SW 1271 (cell line): Measurements from ENCODE around the gene FCGBP.

Experiments used
- DNase-seq, 2 experiments: peaks; one replicate each; lab custom pipeline; 2025; lab: John Stamatoyannopoulos, UW

Gene FCGBP

DNA sequence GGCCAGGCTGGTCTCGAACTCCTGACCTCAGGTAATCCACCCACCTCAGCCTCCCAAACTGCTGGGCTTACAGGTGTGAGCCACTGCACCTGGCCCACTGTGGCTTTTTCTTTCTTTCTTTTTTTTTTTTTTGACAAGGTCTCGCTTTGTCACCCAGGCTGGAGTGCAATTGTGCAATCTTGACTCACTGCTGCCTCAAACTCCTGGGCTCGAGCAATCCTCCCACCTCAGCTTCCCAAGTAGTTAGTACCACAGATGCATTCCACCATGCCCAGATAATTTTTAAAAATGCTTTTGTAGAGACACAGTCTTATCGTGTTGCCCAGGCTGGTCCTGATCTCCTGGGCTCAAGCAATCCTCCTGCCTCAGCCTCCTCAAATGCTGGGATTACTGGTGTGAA is 12.1 kb upstream of the FCGBP start:
- no peak for DNase-seq

DNA sequence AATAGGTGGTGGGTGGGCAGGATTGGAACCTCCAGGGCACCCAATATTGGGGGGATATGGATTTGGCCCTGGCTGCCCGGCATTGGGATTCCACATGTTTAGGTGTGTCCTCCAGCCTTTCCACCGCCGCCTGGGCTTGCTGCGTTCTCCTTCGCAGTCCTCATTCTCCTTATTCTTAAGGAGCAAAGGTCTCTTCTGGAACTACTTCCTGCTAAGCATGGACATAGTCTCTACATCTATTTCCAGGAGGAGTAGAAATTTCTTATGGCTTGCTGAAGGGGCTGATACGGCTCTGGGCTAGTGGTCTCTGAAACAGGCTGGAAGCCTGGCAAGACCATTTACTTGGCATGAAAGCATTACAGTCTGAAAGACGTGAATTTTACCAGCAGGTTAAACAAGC is 9.2 kb upstream of the FCGBP start:
- DNase-seq = no peak

DNA sequence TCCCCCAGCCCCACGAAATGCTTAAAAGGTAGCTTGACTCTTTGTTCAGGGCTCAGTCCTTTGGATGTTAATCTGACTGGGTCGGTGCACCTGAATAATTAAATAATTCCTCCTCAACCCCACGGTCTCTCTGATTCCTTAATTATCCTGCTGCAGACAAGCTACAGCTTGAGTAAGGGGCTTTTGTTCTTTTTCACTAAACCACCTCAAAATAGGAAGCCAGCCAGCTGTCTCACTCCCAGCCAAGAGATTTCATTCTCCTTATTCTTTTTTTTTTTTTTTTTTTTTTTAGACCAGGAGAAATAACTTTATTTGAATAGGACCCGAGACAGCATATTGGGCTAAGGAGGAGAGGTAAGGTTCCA is 7.9 kb upstream of the FCGBP start:
- no peak for DNase-seq

DNA sequence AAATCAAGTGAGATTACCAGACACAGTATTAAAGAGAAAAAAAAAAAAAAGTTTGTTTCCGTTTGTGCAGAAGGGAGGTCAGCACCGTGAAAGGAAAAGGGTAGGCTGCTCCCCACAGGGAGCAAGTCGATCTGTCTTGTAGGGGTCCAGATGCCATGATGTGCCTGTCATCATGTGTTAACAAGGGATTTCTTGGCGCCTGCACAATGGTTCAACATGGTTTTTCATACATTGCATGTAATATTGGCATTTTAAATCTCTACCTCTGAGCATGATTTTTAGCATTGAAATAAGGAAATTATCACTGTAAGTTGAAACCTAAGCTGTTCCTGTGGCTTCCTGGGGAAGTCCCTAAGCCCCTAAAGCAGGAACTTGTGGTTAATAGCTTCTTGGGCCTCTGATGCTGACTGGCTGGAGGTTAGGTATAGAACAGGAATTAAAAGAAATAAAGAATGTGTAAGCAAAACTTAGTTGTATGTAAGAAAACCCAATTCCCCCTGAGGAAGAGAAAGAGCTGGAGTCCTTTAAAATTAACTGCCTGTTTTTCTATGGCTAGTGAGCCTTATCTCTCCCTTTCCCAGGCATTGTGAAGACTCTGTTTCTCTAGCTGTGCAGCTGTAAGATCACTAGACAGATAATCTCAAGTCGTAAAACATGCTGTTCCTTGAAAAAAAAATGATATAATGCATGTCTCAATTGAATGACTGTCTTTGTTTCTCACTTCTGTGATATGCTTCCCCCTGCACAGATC is 7.4 kb upstream of the FCGBP start:
- no peak for DNase-seq

DNA sequence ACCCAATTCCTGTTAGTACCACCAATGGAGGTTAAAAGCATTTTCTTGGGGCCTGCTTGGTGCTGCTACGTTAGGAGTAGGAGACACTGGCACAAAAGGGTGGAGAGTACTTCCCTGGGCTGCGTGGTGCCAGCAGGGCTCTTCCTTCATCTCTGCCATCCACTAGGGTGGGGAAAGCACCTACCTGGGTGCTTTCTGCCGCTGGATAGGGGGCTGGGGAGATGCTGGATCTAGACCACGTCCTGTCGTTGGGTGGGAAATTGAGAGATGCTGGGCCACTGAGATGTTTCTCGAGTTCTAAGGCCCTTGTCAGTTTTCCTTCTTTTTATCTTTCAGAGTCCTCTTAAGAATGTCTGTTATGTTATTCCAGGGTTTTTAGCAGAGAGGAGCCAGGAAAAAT is 6.7 kb upstream of the FCGBP start:
- DNase-seq = no peak

DNA sequence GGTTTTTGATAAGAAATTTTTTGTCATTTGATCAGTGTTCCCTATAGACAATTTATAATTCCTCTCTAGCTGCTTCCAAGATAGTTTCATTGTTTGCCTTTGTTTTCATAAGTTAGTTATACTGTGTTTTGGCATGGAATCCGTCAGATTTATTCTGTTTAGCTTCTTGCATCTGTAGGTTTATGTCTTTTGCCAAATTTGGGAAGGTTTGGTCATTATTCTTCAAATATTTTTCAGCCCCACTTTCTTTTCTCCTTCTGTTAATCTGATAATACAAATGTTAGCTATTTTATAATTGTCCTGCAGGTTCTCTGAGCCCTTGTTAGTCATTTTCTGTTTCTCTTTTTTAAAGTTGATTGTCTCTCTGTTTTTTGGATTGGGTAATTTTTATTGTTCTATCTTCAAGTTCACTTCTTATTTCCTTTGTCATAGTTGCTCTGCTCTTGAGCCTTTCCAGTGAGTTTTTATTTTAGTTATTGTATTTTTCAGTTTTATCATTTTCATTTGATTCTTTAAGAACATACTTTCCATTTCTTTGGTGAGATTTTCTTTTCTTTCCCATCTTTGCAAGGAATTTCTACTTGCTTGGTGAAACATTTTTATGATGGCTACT is 5.9 kb upstream of the FCGBP start:
- no peak for DNase-seq

DNA sequence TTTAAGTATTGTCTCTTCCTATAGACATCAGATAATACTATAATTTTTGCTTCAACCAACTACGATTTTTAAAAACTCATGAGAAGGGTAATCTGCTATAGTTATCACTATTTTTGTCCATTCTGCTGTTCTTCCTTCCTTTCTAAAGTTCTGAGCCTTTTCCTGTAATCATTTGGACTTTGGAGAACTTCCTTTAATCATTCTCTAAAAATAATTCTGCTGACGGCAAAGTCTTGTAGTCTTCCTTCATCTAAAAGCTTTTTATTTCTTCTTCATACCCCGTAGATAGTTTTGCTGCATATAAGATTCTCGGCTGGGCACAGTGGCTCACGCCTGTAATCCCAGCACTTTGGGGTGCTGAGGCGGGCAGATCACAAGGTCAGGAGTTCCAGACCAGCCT is 5.1 kb upstream of the FCGBP start:
- DNase-seq = no peak

DNA sequence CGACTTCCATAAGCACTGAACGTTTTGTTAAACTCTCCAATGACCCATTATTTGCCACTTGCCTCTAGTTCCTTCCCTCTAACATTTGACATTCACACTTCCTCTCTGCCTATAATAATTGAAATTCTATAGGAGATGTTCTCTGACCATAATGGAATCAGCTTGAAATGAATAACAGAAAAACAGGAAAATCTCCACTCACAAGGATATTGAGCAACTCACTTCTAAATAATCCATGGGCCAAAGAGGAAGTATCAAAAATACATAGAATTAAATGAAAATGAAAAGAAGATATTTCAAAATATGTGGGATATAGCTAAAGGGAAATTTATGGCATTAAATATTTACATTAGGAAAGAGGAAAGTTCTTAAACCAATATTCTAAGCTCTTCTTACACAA is 3.4 kb upstream of the FCGBP start:
- no peak for DNase-seq

DNA sequence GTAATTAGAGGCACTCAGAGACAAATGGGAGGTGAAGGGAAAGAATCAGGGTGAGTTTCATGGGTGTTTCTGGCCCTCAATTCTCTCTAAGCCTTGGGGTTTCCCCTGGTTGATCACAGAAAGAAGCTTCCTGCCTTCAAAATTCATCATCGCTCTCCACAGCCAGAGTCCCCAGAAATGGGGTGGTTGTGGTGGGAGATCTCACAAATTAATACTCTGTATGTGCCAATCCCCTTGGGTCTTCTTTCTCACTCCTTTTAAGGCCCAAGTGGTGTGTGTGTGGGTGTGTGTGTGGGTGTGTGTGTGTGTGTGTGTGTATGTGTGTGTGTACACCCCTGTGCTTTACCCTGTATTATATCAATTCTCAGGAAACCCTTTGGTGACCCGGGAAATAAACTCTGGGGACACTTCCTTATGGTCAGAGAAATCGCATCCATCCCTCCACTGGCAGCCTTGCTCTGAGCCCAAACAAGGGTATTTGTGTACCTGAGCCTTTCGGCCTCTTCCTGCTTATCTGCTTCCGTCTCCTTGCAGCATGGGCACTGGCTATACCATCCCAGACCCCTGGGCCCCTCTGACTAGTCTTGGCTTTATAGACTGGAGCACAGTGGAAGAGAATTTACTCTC is 2.8 kb upstream of the FCGBP start:
- no peak for DNase-seq

DNA sequence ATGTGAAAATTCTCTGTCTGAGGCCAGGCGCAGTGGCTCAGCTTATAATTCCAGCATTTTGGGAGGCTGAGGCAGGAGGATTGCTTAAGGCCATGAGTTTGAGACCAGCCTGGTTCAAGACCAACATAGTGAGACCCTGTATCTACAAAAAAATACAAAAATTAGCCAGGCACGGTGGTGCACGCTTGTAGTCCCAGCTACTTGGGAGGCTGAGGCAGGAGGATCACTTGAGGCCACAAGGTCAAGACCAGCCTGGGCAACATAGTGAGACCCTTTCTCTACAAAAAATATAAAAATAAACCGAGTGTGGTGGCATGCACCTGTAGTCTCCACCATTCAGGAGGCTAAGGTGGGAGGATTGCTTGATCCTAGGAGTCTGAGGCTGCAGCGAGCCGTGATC is 2.2 kb upstream of the FCGBP start:
- no peak for DNase-seq

DNA sequence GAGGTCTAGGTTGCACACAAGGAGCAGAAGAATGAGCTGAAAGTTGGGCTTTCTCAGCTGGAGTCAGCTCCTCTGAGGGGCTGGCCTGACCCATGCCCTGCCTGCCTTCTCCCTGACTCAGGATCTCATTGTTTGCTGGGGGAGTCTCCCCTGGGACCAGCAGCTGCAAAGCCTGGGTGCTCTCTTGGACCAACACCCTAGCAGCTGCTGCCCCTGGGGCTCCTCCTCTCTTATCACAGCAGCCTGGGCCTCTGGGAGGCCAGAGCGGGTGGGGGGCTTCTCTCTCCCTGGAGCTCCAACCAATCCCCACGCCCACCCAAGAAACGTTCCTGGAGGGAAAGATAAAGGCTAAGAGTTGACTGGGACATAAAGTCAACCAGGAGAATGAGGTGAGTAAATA is 1.6 kb upstream of the FCGBP start:
- no peak for DNase-seq

DNA sequence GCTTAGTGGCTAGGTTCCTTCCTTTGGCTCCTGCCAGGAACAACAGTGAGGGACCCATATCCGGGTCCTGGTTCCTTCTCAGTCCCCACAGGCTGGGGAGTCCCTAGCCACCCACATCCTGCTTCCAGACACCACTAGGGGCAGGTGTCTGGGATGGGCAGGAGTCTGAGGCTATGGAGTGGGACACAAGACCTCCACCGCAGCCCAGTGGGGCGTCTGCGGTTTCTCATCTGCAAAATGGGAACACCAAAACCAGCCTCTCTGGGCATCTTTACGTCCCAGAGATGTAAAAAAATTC is 879 bp upstream of the FCGBP start:
- DNase-seq = no peak

DNA sequence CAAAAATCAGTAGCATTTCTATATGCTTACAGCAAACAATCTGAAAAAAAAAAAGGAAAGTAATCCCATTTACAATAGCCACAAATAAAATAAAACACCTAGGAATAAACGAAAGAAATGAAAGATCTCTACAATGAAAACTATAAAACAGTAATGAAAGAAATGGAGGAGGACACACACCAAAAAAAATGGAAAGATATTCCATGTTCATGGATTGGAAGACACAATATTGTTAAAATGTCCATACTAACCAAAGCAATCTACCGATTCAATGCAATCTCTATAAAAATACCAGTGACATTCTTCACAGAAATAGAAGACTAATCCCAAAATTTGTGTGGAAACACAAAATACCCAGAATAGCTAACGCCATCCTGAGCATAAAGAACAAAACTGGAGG is 4.7 kb downstream of the FCGBP start:
- no peak for DNase-seq

DNA sequence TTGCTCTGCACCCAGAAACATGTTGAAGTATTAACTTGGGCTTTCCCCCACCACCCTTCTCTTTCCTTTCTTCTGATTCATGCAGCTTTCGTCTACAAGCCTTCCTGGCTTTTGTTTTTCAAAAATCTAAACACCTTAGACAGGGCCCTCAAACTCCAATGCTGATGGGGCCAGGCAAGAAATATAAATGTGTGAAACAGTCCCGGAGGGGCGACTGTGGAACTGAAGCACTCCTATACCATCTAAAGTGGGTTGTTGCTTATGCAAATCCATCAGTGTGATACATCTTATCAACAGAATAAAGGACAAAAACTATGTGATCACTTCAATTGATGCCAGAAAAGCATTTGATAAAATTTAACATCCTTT is 6.1 kb downstream of the FCGBP start:
- DNase-seq = no peak

DNA sequence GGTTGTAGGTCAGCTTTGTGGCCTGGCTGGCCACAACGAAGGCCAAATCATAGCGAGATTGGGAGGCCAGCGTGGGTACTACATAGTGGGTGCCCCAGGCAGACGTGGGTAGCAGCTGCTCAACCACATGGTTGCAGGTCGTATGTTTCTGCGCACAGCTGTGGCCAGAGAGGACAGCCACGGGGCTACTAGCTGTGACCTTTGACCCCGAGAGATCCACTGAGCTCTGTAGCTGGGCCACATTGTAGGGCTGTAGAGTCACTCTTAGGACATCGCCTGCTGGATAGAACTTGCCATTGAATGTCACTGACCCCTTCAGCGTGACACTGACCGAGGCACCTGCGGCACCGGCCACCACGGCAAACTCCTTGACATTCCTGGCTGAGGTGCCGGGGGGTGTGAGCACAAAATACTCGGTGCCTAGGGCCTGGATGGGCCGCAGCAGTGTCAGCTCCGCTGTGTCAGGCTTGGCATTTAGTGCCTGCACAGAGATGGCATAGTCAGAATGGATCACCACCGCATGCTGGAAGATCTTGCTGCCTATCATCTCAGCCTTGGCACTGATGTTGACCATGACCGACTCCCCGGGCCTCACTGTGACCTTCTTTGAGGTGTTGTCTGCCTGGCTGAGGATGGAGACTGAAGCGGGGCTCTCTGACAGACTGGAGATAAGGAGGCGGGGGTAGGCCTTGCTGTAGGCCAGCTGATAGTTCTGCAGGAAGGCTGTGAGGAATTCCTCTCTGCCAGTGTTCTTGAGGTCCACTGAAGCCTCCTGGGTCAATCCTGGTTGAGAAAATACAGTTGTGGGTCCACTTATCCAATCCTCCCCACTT is 6.7 kb downstream of the FCGBP start:
- DNase-seq = no peak

DNA sequence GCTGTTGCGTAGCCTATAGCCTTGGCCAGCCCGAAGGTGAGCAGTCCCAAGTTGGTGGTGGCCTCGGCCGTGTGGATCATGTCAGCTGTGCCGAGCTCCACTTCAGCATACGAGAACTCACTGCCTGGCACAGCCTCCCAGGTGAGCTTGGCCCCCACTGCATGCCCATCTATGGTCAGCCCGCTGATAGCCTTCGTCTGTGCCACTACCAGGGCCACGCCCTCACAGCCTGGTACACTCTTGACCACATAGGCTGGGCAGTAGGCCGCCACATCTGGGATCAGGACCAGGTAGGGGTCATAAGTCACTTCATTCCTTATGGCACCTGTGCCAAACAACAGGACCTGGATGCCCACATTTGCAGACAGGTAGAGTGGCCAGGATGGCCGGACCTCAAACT is 7.4 kb downstream of the FCGBP start:
- DNase-seq = no peak

DNA sequence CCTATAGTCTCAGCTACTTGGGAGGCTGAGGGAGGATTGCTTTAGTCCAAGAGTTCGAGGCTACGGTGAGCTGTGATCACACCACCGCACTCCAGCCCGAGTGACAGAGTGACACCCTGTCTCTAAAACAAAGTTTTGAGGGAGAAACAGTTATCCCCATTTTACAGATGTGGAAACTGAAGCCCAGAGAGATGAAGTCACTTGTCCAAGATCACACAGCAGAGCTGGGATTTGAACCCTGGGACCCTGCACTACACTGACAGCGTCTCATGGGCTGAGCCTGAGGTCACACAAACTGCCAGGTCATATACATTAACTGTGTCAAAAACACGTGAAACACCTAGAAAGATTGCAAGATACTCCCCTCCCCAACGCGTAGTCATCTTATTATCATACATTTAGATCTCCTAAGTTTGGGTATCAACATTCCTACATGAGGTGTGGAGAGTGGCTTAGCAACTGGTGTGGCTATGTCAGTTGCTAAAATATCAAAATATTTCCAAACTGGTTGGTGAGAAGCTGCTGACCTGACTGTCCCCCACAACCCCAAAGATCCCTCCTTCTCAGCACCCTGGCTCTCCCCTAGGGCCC is 8.2 kb downstream of the FCGBP start:
- no peak for DNase-seq

DNA sequence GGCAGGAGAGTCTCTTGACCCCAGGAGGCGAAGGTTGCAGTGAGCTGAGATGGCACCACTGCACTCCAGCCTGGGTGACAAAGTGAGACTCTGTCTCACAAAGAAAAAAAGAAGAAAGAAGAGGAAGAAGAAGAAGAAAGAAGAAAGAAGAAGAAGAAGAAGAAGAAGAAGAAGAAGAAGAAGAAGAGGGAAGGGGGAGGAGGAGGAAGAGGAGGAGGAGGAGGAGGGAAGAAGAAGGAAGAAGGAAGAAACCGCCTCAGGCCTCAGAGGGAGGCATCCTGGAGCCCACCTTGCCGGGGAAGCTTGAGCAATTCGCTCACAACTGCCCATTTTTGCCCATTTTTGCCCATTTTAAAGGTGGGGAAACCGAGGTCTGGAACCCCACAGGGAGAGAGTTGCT is 9.5 kb downstream of the FCGBP start:
- DNase-seq = no peak

DNA sequence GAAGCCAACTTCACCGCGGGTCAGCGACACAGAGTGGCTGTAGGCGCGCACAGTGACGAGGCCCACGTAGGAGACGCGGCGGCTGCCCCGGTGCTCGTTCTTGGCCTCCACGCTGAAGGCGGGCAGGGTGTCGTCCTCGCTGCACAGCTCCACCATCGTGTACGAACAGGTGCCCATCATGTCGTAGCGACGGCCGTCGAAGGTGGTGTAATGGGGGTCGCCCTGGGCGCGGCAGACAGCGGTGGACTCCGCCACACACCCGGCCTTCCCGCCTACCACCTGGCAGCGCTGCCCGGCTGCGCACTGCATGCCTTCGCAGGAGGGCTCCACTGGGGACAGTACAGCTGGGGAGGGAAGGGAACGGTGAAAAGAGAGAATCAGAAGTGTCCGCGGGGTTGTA is 10.0 kb downstream of the FCGBP start:
- no peak for DNase-seq

DNA sequence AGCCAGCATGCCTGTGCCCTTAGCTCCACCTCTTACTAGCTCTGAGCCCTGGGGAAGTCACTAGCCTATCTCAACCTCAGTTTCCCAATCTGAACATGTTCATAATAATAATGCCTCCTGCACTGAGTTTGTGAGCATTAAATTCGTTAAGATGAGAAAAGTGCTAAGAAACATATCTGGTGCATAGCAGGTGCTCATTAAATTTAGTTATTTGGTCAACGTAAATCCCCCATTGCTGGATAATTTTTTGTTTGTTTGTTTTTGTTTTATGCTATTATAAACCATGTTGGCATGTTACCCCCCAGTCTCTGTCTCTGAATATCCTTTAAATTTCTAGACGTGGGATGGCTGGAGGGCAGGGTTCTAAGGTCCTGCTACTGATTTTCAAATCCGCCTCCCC is 10.6 kb downstream of the FCGBP start:
- no peak for DNase-seq

DNA sequence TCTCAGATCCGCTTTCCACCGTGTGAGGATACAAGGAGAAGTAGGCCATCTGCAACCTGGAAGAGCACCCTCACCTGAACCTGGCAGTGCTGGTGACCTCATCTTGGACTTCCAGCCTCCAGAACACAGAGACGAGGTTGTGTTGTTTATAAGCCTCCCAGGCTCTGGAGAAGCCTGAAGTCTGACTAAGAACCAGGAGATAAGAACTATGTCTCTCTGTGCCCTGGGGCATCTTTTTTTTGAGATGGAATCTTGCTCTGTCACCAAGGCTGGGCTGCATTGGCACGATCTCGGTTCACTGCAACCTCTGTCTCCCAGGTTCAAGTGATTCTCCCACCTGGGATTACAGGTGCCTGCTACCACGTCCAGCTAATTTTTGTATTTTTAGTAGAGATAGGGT is 14.5 kb downstream of the FCGBP start:
- no peak for DNase-seq

DNA sequence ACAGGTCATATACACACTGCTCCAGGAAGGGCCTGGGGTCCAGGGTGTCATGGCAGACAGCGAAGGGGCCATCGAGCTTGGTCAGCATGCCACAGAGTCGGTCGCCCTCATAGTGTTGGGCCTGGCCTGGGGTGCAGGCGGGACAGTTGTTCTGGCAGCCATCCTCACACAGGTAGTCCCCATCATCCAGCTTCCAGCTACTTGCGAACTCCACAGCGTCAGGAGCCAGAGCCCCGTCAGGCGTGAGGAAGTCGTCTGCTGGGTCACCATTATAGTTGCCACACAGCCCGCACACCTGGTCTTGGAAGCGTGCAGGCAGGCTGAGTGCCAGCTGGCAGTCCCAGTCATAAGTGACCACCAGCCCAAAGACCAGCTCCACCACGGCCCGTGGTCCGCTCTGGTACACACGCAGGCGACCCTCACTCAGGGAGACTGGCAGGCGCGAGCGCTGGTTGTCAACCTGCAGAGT is 16.2 kb downstream of the FCGBP start:
- no peak for DNase-seq
